Panc1 (cell line): ENCODE data around the gene PTGES.

Experiments
- CTCF ChIP-seq: fragments of 450-650 bp; IDR thresholded peaks from 2 replicates; pipeline ENCODE4 v1.5.1; 2017; ENCODE audit warnings: mild to moderate bottlenecking
- POLR2AphosphoS5 ChIP-seq: IDR thresholded peaks from 2 replicates; pipeline ENCODE4 v1.6.1; 2012; ENCODE audit warnings: mild to moderate bottlenecking, low read depth, low read length, moderate library complexity

GRCh38 chr9:129695870-129696269, 57.0 kb downstream of the PTGES start:
- TF ChIP-seq CTCF (no peak), POLR2AphosphoS5 (no peak)
